Stimulated activated naive CD8-positive, alpha-beta T cell treated with anti-CD3 and anti-CD28 coated beads, Interleukin-15, amount 100 ng/mL, for 72 hours (primary cell): ENCODE results near the gene HPSE2.

Experiments used
- ATAC-seq: fragments of 150-1000 bp; cut with Tn5 transposase; 2 replicates; pipeline ENCODE4 v1.10.0; 2021; ENCODE audit warnings: mild to moderate bottlenecking, moderate library complexity
- DNase-seq, 2 donors: peaks; one replicate each; pipeline ENCODE4 v3.0.0; 2021 to 2022
- H3K27ac Mint-ChIP-seq, 2 donors: one replicate each; pipeline ENCODE4 v1.8.0; 2022; ENCODE audit warnings: mild to moderate bottlenecking in 2 of 2, mixed read lengths in 2 of 2, moderate library complexity in 2 of 2
- H3K27me3 Mint-ChIP-seq: one replicate; pipeline ENCODE4 v1.8.0; 2022; ENCODE audit warnings: mixed read lengths
- H3K4me1 Mint-ChIP-seq: one replicate; pipeline ENCODE4 v1.8.0; 2022; ENCODE audit warnings: mild to moderate bottlenecking, mixed read lengths
- H3K4me3 Mint-ChIP-seq, 2 donors: one replicate each; pipeline ENCODE4 v1.8.0; 2022; ENCODE audit warnings: mild to moderate bottlenecking in 2 of 2, mixed read lengths in 2 of 2, moderate library complexity in 1 of 2
- H3K9me3 Mint-ChIP-seq, 2 donors: one replicate each; pipeline ENCODE4 v1.8.0; 2022; ENCODE audit warnings: mixed read lengths in 2 of 2

The HPSE2 gene

DNA sequence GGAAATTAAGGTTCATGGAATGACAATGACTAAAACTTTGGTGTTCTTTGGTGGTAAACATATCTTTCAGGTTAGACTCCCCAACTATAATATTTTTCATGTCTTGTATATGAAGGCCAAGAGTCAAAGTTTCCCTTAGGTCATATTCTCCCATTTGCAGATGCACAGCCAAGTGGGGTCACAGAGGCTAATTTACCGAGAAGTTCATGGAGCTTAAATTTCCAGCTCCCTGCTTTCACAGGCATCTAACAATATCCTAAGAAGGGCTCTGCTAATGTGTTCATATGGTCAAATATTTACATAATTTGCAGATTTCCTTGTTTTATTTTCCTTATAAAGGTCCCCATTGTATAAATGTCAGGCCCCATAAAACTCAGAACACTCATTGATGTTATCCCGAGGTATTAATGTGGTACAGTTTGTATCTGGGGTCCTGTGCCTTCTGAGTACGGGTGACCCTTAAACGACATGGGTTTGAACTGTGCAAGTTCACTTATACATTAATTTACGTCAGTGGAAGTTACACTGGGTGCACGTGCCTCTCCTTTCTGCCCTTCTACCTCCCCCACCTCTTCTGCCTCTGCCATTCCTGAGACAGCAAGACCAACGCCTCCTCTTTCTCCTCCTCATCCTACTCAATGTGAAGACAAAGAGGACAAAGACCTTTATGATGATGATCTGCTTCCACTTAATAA lies 603.0 kb downstream of the HPSE2 start:
- Mint-ChIP-seq H3K4me1 (no peaks in the 10 kb centered on the region), H3K27me3 (peaks cover 19% of the 10 kb centered on the region), H3K9me3 (no peaks in the 10 kb centered on the region), H3K27ac (no peak overlapping the region), H3K4me3 (no peak overlapping the region)
- DNase-seq (no peak), ATAC-seq (no peak)

- ATAC-seq (no peak), DNase-seq (no peak)
- no peaks in the 10 kb centered on the region for H3K4me1 Mint-ChIP-seq
- H3K9me3 Mint-ChIP-seq = no peaks in the 10 kb centered on the region
- H3K27ac Mint-ChIP-seq = no peak overlapping the region
- H3K27me3 Mint-ChIP-seq = peaks cover 6% of the 10 kb centered on the region
- H3K4me3 Mint-ChIP-seq = no peak overlapping the region
Measured at GRCh38 chr10:98628206-98628605, 607.4 kb downstream of the HPSE2 start.

- peaks cover 1% of the 10 kb centered on the region for H3K27me3 Mint-ChIP-seq
- DNase-seq (no peak), ATAC-seq (no peak)
- no peaks in the 10 kb centered on the region for H3K9me3 Mint-ChIP-seq
- H3K27ac Mint-ChIP-seq = no peak overlapping the region
- no peaks in the 10 kb centered on the region for H3K4me1 Mint-ChIP-seq
- no peak overlapping the region for H3K4me3 Mint-ChIP-seq
Measured at GRCh38 chr10:98627711-98628110, 607.9 kb downstream of the HPSE2 start.

DNA sequence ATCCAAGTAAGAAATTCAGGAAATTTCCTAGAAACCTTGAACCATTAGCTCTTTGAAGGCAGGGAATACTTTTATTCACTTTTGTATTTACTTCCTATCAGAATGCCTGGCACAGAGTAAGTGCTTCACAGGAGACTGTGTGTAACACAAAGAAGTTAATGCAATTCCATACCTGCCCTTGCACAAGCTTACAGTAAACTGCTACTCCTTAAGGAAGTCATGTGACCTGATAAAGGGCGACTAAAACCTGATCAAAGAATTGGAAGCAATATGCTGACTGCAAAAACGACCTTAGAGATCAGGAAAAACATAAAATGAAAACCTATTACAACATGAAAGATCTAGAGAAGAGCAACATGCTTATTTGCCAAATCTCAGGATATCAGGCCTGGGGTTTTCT lies 610.7 kb downstream of the HPSE2 start:
- Mint-ChIP-seq H3K4me1 (no peaks in the 10 kb centered on the region), H3K9me3 (no peaks in the 10 kb centered on the region), H3K4me3 (no peak overlapping the region), H3K27ac (no peak overlapping the region), H3K27me3 (no peaks in the 10 kb centered on the region)
- DNase-seq = no peak
- ATAC-seq = no peak

GRCh38 chr10:98623176-98623575 lies 612.5 kb downstream of the HPSE2 start:
- Mint-ChIP-seq H3K9me3 (no peaks in the 10 kb centered on the region), H3K27me3 (no peaks in the 10 kb centered on the region), H3K27ac (no peak overlapping the region), H3K4me1 (no peaks in the 10 kb centered on the region), H3K4me3 (no peak overlapping the region)
- DNase-seq = no peak
- no peak for ATAC-seq

DNA sequence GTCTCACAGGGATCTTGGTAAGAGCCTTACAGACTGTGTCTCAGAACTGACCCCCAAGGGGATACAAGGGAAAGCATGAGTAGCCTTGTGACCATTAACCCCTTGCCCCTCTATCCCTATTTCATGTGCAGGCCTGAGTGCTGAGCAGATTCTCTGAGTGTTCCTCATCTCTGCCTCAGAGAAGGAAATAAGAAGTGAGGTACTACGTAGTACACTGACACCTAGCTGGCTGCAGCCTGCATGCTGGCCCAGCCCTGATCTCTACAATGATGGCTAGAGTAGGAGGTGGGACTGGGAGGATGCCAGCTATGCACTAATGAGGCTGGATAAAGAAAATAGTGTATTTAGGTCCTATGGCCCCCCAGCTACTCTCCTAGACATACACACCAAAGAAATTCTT lies 614.0 kb downstream of the HPSE2 start:
- Mint-ChIP-seq H3K27me3 (no peaks in the 10 kb centered on the region), H3K4me1 (no peaks in the 10 kb centered on the region), H3K4me3 (no peak overlapping the region), H3K9me3 (no peaks in the 10 kb centered on the region), H3K27ac (no peak overlapping the region)
- no peak for DNase-seq
- ATAC-seq = no peak

DNA sequence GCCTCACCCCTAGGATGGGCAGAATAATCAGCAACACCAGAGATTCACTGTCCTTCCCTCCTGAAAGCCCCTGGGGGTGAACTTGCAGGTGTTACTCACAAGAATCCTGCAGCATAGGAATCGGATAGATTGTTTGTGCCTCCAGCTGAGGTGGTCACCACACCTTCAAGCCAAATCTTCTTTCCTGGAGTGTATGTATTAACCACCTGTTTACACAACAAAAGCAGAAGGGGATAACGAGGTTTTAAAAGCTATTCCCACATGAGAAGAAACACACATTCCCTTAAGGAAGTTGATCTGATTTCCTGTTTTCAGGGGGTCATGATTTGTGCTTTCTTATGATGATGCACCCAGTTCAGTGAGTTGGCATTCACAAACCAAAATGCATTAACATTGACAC lies 615.1 kb downstream of the HPSE2 start:
- no peaks in the 10 kb centered on the region for H3K4me1 Mint-ChIP-seq

DNA sequence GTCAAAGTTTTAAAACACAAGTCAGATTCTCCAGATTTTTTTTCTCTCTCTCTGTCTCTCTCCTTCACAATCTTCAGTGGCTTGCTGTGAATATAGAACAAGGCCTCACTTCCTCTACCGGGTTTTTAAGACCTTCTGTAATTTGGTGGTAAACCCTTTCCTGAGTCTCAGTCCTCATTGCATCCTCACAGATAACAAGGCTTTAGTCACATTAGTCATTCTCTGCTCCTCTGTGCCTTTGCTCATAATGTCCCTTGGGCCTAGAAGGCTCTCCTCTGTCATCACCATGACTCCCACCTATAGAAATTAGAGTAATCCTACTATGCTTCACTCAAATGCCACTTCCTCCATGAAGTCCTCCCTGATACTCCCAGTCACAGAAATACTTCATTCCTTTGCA lies 616.2 kb downstream of the HPSE2 start:
- Mint-ChIP-seq H3K27me3 (no peaks in the 10 kb centered on the region), H3K9me3 (no peaks in the 10 kb centered on the region), H3K4me3 (no peak overlapping the region), H3K4me1 (no peaks in the 10 kb centered on the region), H3K27ac (peak overlapping the region in 1 of 2 donors; percentile 48)
- DNase-seq (no peak), ATAC-seq (peak; percentile 53)

More for the DNA sequence above, 615.1 kb downstream of the HPSE2 start:
- no peak overlapping the region for H3K27ac Mint-ChIP-seq
- no peaks in the 10 kb centered on the region for H3K27me3 Mint-ChIP-seq
- H3K9me3 Mint-ChIP-seq = no peaks in the 10 kb centered on the region
- no peak overlapping the region for H3K4me3 Mint-ChIP-seq
- ATAC-seq (no peak), DNase-seq (no peak)

DNA sequence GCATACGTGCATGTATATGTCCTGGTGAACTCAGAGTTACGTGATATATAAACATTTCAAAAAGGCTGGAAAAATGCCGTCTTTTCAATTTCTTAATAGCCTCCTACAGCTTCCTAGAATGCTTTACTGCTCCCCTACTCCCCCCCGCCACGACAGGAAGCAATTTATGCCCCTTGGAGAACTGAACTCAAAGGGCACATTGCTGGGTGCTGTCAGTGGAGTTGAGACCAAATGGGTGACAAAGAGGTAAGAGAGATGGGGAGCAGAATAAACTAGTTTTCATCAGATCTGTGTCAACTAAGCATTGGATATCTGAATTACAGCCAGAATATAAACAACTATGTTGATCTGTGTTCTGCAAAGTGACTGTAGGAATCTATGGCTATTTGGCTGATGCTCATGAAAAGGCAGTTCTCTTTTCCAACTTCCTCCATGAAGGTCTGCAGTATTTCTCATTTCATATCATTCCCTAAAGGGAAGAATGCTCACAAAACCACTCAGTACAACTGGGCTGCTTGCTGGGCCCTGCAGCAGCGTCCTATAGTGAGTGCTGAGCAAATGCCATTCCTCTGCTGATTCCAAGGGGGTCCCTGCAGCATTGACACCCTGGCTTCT lies 617.6 kb downstream of the HPSE2 start:
- DNase-seq (no peak), ATAC-seq (no peak)
- H3K27ac Mint-ChIP-seq = no peak overlapping the region
- no peak overlapping the region for H3K4me3 Mint-ChIP-seq
- peaks cover 7% of the 10 kb centered on the region for H3K27me3 Mint-ChIP-seq
- H3K4me1 Mint-ChIP-seq = no peaks in the 10 kb centered on the region
- H3K9me3 Mint-ChIP-seq = no peaks in the 10 kb centered on the region

DNA sequence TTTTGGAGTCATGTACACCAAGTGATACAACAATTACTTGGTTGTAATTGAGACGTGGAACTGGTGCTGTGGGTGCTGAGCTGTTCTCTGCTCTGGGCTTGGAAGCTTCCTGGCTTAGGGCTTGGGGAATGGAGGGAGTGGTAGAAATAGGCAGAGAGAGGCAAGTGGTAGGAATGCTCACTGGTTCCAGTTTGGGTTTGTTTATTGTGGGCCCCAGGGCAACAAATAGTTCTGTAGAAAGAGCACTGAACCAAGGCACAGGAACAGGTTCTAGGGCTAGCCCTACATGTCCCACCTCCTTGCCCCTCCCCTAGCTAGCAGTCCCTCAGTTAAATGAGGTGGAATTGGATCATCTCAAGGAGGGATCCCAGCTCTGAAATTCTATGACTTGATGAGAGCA lies 622.2 kb downstream of the HPSE2 start:
- ATAC-seq (no peak), DNase-seq (no peak)
- Mint-ChIP-seq H3K4me3 (no peak overlapping the region), H3K27me3 (peaks cover 19% of the 10 kb centered on the region), H3K9me3 (no peaks in the 10 kb centered on the region), H3K27ac (no peak overlapping the region), H3K4me1 (no peaks in the 10 kb centered on the region)

- Mint-ChIP-seq H3K4me1 (no peaks in the 10 kb centered on the region), H3K4me3 (no peak overlapping the region), H3K27me3 (peaks cover 30% of the 10 kb centered on the region), H3K9me3 (no peaks in the 10 kb centered on the region), H3K27ac (no peak overlapping the region)
- DNase-seq = no peak
- no peak for ATAC-seq
Measured at GRCh38 chr10:98611436-98611835, 624.2 kb downstream of the HPSE2 start.

DNA sequence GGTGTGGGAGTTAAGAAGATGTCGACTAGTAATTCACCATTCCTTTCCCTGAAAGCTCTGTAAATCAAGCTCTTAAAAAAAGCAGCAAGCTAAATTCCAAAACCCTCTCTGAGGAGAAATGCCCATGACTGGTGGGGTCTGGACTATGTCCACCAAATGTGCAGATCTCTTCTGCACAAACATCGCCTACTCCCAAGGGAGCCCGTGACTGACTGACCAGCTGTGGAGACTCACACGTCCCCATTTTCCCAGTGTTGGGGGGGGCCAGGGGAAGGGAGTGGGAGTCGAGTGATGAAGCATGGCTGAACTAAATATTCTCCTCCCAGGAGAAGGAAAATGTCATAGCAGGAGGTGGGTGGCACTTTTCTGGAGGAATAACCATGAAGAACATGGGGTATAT lies 624.8 kb downstream of the HPSE2 start:
- Mint-ChIP-seq H3K4me3 (no peak overlapping the region), H3K27ac (no peak overlapping the region), H3K9me3 (no peaks in the 10 kb centered on the region), H3K4me1 (no peaks in the 10 kb centered on the region), H3K27me3 (peaks cover 30% of the 10 kb centered on the region)
- no peak for ATAC-seq
- DNase-seq = no peak

GRCh38 chr10:98610301-98610700 lies 625.4 kb downstream of the HPSE2 start:
- no peak for ATAC-seq
- H3K27me3 Mint-ChIP-seq = peaks cover 30% of the 10 kb centered on the region

GRCh38 chr10:98609265-98609664 lies 626.4 kb downstream of the HPSE2 start:
- no peaks in the 10 kb centered on the region for H3K9me3 Mint-ChIP-seq
- no peaks in the 10 kb centered on the region for H3K4me1 Mint-ChIP-seq
- DNase-seq (no peak), ATAC-seq (no peak)
- H3K27ac Mint-ChIP-seq = no peak overlapping the region
- no peak overlapping the region for H3K4me3 Mint-ChIP-seq
- H3K27me3 Mint-ChIP-seq = peaks cover 30% of the 10 kb centered on the region

More at GRCh38 chr10:98610301-98610700, 625.4 kb downstream of the HPSE2 start:
- H3K9me3 Mint-ChIP-seq = no peaks in the 10 kb centered on the region
- DNase-seq = no peak
- no peaks in the 10 kb centered on the region for H3K4me1 Mint-ChIP-seq
- H3K27ac Mint-ChIP-seq = no peak overlapping the region
- H3K4me3 Mint-ChIP-seq = no peak overlapping the region

DNA sequence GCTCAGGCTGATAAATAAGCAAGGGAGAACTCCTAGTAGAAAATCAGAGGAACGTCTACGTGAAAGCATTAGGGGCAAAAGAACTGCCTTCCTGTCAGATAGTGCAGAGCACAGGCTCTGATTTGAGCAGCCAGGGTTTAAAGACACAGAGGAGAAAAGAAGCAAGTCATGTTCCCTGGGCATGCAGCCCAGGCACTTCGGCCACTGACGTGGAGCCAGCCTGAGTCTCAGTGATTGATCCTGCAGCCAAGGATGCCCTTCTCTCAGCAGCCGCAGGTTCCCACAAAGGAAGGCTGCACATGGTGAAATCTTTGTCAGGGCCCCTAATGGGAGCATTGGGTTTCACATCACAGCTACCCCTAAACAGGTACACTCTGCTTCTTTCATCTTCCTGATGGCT lies 627.2 kb downstream of the HPSE2 start:
- Mint-ChIP-seq H3K27ac (no peak overlapping the region), H3K9me3 (no peaks in the 10 kb centered on the region), H3K27me3 (peaks cover 27% of the 10 kb centered on the region), H3K4me1 (no peaks in the 10 kb centered on the region), H3K4me3 (no peak overlapping the region)
- ATAC-seq (no peak), DNase-seq (no peak)

DNA sequence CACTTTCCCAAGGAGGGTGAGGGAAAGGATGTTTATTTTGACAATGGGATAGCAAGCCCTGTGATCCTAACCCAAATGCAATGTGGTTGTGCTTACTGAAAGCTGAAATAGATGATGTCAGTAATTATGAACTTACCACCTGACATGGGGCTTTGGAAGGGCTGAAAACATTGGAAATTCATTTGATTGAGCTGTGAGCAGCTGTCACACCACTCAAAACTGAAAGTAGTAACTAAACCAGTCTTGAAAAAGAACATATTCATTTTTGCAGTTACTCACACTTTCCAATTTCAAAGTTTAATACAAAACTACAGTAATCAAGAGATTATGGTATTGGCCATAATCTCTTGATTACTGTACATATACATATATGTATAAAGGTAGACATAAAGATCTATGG lies 633.4 kb downstream of the HPSE2 start:
- Mint-ChIP-seq H3K27ac (no peak overlapping the region), H3K9me3 (peaks cover 9 to 17% of the 10 kb centered on the region in 2 donors), H3K4me1 (no peaks in the 10 kb centered on the region), H3K4me3 (no peak overlapping the region), H3K27me3 (peaks cover 3% of the 10 kb centered on the region)
- ATAC-seq (no peak), DNase-seq (no peak)
